ENCODE results near the gene TMEM242.

- no peak for TF ChIP-seq CTCF (IDR thresholded peaks at IDR 0.05 in 4 of 5, conservative IDR thresholded peaks at IDR 0.05 in 1 of 5)
- TF ChIP-seq POLR2A (IDR thresholded peaks at IDR 0.05): no peak
Measured at GRCh38 chr6:157300006-157300405, 23.3 kb downstream of the TMEM242 start.
